Right lobe of liver (tissue), 4 donors: Measurements from ENCODE around the gene LMX1B.

Source experiments
- CTCF ChIP-seq, 4 donors: fragments of 200-600 bp in 3 of 4; fragments of 450-650 bp in 1 of 4; IDR thresholded peaks; one replicate each; pipeline versions ENCODE4 v1.5.1 to v1.8.0; 2016 to 2022; ENCODE audit warnings: antibody characterized with exemption in 4 of 4, mild to moderate bottlenecking in 2 of 4
- POLR2A ChIP-seq: fragments of 450-650 bp; IDR thresholded peaks from one replicate; pipeline ENCODE4 v1.6.1; 2017; ENCODE audit warnings: antibody characterized with exemption, mild to moderate bottlenecking
- donor health status: DM: no; HTN: no; CAD: no.
- donor health status: DM: no; HTN: no; CAD: no.
- donor health status: DM: no; HTN: yes; CAD: no.

- no peak for TF ChIP-seq CTCF (IDR thresholded peaks at IDR 0.05)
- TF ChIP-seq POLR2A = no peak
These were observed 105.9 kb downstream of the LMX1B start for GRCh38 chr9:126719618-126720031.
